ENCODE results near the gene CSF3R. TPM values are rescaled to one million over a fixed set of nuclear protein-coding genes. Genes with fewer than 3 reads are reported as not detected.
"Not testable (repeated sequence)": the region's sequence is repeated elsewhere in the genome, so short reads cannot be mapped to it uniquely, and the experiment has no call there.

CSF3R gene
- total and polyA plus RNA-seq, 2 experiments from 2014 or later, result not detected

DNA sequence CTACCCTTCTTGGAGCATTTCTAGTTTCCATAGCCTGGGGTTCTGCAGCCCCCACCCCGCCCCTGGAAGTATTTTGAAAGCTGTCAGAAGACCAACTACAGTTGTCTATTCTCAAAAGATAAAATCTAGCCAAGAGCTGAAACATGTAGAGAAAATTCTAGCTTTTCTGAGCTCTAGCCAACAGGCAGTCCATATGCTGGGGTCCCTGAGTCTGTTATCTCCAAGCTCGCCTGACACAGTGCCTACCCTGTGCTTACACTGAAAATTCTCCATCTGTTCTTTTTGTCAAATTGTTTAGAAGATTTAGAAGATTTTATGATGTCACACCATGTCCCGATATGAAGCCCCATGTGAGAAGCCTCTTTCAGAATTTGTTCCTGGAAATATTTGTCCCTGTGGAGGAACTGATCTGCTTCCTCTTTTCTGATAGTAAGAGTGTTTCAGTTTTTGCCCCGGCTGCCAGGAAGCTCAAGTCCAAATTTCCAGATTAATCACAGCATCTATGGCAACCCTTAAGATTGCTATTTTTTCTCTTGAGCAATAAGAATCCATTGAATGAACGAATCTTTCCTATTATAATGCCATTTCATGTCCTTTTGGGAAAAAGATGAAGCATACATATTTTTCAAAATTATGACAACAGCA is 23.7 kb upstream of the CSF3R start:
- Histone ChIP-seq H3F3A (ENCODE audit: insufficient read depth) (no peaks in the 10 kb centered on the region), H3K9me2 (ENCODE audit: insufficient read depth) (no peaks in the 10 kb centered on the region), H3K9ac (no peak overlapping the region), H3K36me3 (ENCODE audit: low read depth) (no peaks in the 10 kb centered on the region), H3K4me3 (no peak overlapping the region), H4K20me1 (ENCODE audit: insufficient read depth) (no peaks in the 10 kb centered on the region), H3K27ac (no peak overlapping the region), H3K79me2 (ENCODE audit: insufficient read depth) (no peaks in the 10 kb centered on the region), H3K4me2 (ENCODE audit: unreplicated experiment) (no peak overlapping the region), H3K4me1 (ENCODE audit: insufficient read depth) (no peaks in the 10 kb centered on the region), H2AFZ (no peak overlapping the region), H3K27me3 (replicated peaks; ENCODE audit: insufficient read depth) (peaks cover 25% of the 10 kb centered on the region), H3K9me3 (ENCODE audit: low read depth) (no peaks in the 10 kb centered on the region)
- no peak for DNase-seq
- 26% methylated on average over 5 of the region's 5 CpGs for WGBS, 2 experiments (ENCODE audit: low coverage in 1 of 2, low lambda C conversion rate in 2 of 2, missing lambda C conversion rate in 2 of 2)
- in situ Hi-C loops (cut with MboI), result no loop called here
- TF ChIP-seq EZH2 (IDR thresholded peaks at IDR 0.05; ENCODE audit: insufficient read depth, poor library complexity, severe bottlenecking), result no peak
- TF ChIP-seq EZH2phosphoT487 (IDR thresholded peaks at IDR 0.05; ENCODE audit: insufficient read depth, low read depth), result no peak

DNA sequence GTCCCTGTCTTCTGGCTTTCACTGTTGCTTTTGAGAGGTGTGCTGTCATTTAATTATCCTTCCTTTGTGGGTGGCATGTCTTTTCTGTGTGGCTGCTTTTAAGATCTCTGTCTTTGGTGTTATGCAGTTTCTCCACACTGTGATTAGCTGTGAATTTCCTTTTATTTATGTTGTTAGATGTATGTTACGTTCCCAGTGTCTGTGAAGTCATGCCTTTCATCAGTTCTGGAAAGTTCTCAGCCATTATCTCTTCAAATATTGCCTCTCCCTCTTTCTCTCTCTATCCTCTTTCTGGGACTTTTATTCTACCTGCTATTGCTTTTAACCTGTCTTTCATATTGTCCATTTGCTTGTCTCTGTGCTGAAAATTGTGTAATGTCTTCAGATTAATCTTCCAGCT is 21.0 kb upstream of the CSF3R start:
- in situ Hi-C loops (cut with MboI), result no loop called here
- no peaks in the 10 kb centered on the region for H3K4me1 ChIP-seq (ENCODE audit: insufficient read depth)
- H4K20me1 ChIP-seq (ENCODE audit: insufficient read depth), result no peaks in the 10 kb centered on the region
- no peak overlapping the region for H3K4me3 ChIP-seq
- peaks cover 25% of the 10 kb centered on the region for H3K27me3 ChIP-seq (replicated peaks; ENCODE audit: insufficient read depth)
- no peaks in the 10 kb centered on the region for H3F3A ChIP-seq (ENCODE audit: insufficient read depth)
- TF ChIP-seq EZH2phosphoT487 (IDR thresholded peaks at IDR 0.05; ENCODE audit: insufficient read depth, low read depth), result no peak
- TF ChIP-seq EZH2 (IDR thresholded peaks at IDR 0.05; ENCODE audit: insufficient read depth, poor library complexity, severe bottlenecking), result no peak
- no peak overlapping the region for H2AFZ ChIP-seq
- no peak for DNase-seq
- 17 to 29% methylated on average over 1 of the region's 1 CpG for WGBS, 2 experiments (ENCODE audit: low coverage in 1 of 2, low lambda C conversion rate in 2 of 2, missing lambda C conversion rate in 2 of 2)
- H3K9ac ChIP-seq, result no peak overlapping the region
- H3K4me2 ChIP-seq (ENCODE audit: unreplicated experiment), result no peak overlapping the region
- no peaks in the 10 kb centered on the region for H3K9me3 ChIP-seq (ENCODE audit: low read depth)
- no peak overlapping the region for H3K27ac ChIP-seq
- no peaks in the 10 kb centered on the region for H3K36me3 ChIP-seq (ENCODE audit: low read depth)
- no peaks in the 10 kb centered on the region for H3K79me2 ChIP-seq (ENCODE audit: insufficient read depth)
- H3K9me2 ChIP-seq (ENCODE audit: insufficient read depth), result no peaks in the 10 kb centered on the region

DNA sequence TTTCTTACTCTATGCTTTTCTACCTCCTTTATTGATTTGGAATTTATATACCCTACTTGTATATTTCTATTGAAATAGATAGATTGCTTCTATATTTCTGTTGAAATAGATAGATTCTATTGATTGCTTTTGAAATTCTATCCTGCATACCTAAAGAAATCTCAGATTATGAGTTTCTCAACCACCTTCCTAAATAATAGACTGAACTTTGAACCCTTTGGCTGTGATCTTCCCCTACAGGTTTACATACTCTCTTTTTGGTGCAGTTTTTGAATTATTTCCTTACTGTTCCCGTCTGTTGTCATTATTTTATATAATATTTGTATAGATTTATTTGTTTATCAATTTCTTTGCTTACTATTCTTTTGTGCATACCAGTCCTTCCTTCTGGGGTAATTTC is 20.4 kb upstream of the CSF3R start:
- Histone ChIP-seq H3K27me3 (replicated peaks; ENCODE audit: insufficient read depth) (peaks cover 25% of the 10 kb centered on the region), H3K9me2 (ENCODE audit: insufficient read depth) (no peaks in the 10 kb centered on the region), H3K9me3 (ENCODE audit: low read depth) (no peaks in the 10 kb centered on the region), H3K79me2 (ENCODE audit: insufficient read depth) (no peaks in the 10 kb centered on the region), H3K36me3 (ENCODE audit: low read depth) (no peaks in the 10 kb centered on the region), H3K4me3 (no peak overlapping the region), H3K27ac (no peak overlapping the region), H3K9ac (no peak overlapping the region), H2AFZ (no peak overlapping the region), H3F3A (ENCODE audit: insufficient read depth) (no peaks in the 10 kb centered on the region), H4K20me1 (ENCODE audit: insufficient read depth) (no peaks in the 10 kb centered on the region), H3K4me2 (ENCODE audit: unreplicated experiment) (no peak overlapping the region), H3K4me1 (ENCODE audit: insufficient read depth) (no peaks in the 10 kb centered on the region)
- 32 to 38% methylated on average over 1 of the region's 1 CpG for WGBS, 2 experiments (ENCODE audit: low coverage in 1 of 2, low lambda C conversion rate in 2 of 2, missing lambda C conversion rate in 2 of 2)
- TF ChIP-seq EZH2phosphoT487 (IDR thresholded peaks at IDR 0.05; ENCODE audit: insufficient read depth, low read depth), result no peak
- TF ChIP-seq EZH2 (IDR thresholded peaks at IDR 0.05; ENCODE audit: insufficient read depth, poor library complexity, severe bottlenecking), result no peak
- no peak for DNase-seq
- in situ Hi-C loops (cut with MboI), result no loop called here

DNA sequence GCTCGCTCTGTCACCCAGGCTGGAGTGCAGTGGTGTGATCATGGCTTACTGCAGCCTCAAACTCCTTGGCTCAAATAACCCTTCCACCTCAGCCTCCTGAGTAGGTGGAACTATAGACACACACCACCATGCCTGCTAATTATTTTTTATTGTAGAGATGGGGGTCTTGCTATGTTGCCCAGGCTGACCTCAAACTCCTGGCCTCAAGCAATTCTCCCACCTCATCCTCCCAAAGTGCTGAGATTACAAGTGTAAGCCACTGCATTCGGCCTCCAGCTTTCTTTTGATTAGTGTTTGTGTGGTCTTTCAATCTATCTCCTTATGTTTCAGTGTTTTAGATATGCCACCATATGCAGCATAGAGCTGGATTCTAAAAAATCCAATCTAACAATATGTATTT is 19.9 kb upstream of the CSF3R start:
- no peaks in the 10 kb centered on the region for H3K36me3 ChIP-seq (ENCODE audit: low read depth)
- H2AFZ ChIP-seq, result no peak overlapping the region
- no peak overlapping the region for H3K4me3 ChIP-seq
- H3K9me2 ChIP-seq (ENCODE audit: insufficient read depth), result no peaks in the 10 kb centered on the region
- no peaks in the 10 kb centered on the region for H3F3A ChIP-seq (ENCODE audit: insufficient read depth)
- in situ Hi-C loops (cut with MboI), result no loop called here
- H3K4me1 ChIP-seq (ENCODE audit: insufficient read depth), result no peaks in the 10 kb centered on the region
- peaks cover 28% of the 10 kb centered on the region for H3K27me3 ChIP-seq (replicated peaks; ENCODE audit: insufficient read depth)
- H3K79me2 ChIP-seq (ENCODE audit: insufficient read depth), result no peaks in the 10 kb centered on the region
- no peak overlapping the region for H3K9ac ChIP-seq
- TF ChIP-seq EZH2 (IDR thresholded peaks at IDR 0.05; ENCODE audit: insufficient read depth, poor library complexity, severe bottlenecking), result no peak
- TF ChIP-seq EZH2phosphoT487 (IDR thresholded peaks at IDR 0.05; ENCODE audit: insufficient read depth, low read depth), result no peak
- 53 to 54% methylated on average over 2 of the region's 2 CpGs for WGBS, 2 experiments (ENCODE audit: low coverage in 1 of 2, low lambda C conversion rate in 2 of 2, missing lambda C conversion rate in 2 of 2)
- no peak for DNase-seq
- H3K27ac ChIP-seq, result no peak overlapping the region
- no peaks in the 10 kb centered on the region for H4K20me1 ChIP-seq (ENCODE audit: insufficient read depth)
- no peaks in the 10 kb centered on the region for H3K9me3 ChIP-seq (ENCODE audit: low read depth)
- H3K4me2 ChIP-seq (ENCODE audit: unreplicated experiment), result no peak overlapping the region

DNA sequence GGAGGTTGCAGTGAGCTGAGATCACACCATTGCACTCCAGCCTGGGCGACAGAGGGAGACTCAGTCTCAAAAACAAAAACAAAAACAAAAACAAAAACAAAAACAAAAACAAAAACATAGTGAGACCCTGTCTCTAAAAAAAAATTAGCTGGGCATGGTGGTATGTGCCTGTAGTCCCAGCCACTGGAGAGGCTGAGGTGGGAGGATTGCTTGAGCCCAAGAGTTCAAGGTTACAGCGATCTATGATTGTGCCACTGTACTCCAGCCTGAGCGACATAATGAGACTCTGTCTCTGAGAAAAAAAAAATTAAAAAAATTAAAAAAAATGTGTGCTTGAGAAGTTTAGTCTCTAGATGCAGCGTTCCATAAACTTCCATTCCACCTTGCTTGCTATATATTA is 19.2 kb upstream of the CSF3R start:
- WGBS, 2 experiments (ENCODE audit: low coverage in 1 of 2, low lambda C conversion rate in 2 of 2, missing lambda C conversion rate in 2 of 2), result 66 to 74% methylated on average over 4 of the region's 4 CpGs
- H3K27ac ChIP-seq; H3K79me2 ChIP-seq (ENCODE audit: insufficient read depth); H3F3A ChIP-seq (ENCODE audit: insufficient read depth); H3K4me2 ChIP-seq (ENCODE audit: unreplicated experiment); H3K9me2 ChIP-seq (ENCODE audit: insufficient read depth); in situ Hi-C loops (cut with MboI); H3K36me3 ChIP-seq (ENCODE audit: low read depth); H4K20me1 ChIP-seq (ENCODE audit: insufficient read depth); H3K4me3 ChIP-seq; H2AFZ ChIP-seq; H3K4me1 ChIP-seq (ENCODE audit: insufficient read depth); H3K9ac ChIP-seq; H3K9me3 ChIP-seq (ENCODE audit: low read depth); DNase-seq: not testable (repeated sequence)
- H3K27me3 ChIP-seq (replicated peaks; ENCODE audit: insufficient read depth), result peaks cover 28% of the 10 kb centered on the region
